Measurements from ENCODE around the gene CGN. TPM values are rescaled to one million over a fixed set of nuclear protein-coding genes. Genes with fewer than 3 reads are reported as not detected.
"Not testable (repeated sequence)": the region's sequence is repeated elsewhere in the genome, so short reads cannot be mapped to it uniquely, and the experiment has no call there.

The CGN gene
- total RNA-seq, 5 donors from 2014 or later (not counting 1 experiment from before 2014, with no cell fraction given): 0.37 to 1.3 (median 0.59) TPM

DNA sequence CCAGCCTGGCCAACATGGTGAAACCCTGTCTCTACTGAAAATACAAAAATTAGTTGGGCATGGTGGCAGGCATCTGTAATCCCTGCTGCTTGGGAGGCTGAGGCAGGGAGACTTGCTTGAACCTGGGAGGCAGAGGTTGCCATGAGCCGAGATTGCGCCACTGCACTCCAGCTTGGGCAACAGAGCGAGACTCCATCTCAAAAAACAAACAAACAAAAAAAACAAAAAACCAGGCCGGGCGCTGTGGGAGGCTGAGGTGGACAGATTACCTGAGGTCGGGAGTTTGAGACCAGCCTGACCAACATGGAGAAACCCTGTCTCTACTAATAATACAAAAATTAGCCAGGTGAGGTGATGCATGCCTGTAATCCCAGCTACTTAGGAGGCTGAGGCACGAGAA is 11.2 kb downstream of the CGN start:
- ChIA-PET POLR2A (interaction anchor here in 1 of 2 donors (0.5 kb wide), 1 partner anchor 19 kb away, joined by 3 read pairs; no protein-coding TSS in a partner anchor), CTCF (interaction anchor here in 1 of 2 donors (0.6 kb wide), 1 partner anchor 174 kb away, joined by 3 read pairs; no protein-coding TSS in a partner anchor)
- H3K27ac Mint-ChIP-seq; H3K27ac ChIP-seq (ENCODE audit: low read length); DNase-seq; H3K9me3 Mint-ChIP-seq; H3K4me3 ChIP-seq (ENCODE audit: control insufficient read depth in 1 of 2, extremely low read depth in 1 of 2, low read length in 1 of 2); H3K36me3 Mint-ChIP-seq; H3K4me1 ChIP-seq (ENCODE audit: control insufficient read depth in 1 of 2, extremely low read depth in 1 of 2, insufficient read depth in 2 of 2, low read length in 2 of 2); H3K36me3 ChIP-seq (ENCODE audit: control insufficient read depth in 2 of 2, extremely low read depth in 1 of 2, insufficient read depth in 1 of 2, low read length in 1 of 2); H3K4me3 Mint-ChIP-seq; ATAC-seq (replicated peaks in 1 of 4); H3K4me1 Mint-ChIP-seq; H3K27me3 ChIP-seq (replicated peaks in 1 of 2; ENCODE audit: control insufficient read depth in 2 of 2, extremely low read depth in 1 of 2, insufficient read depth in 2 of 2, low read length in 1 of 2); H3K27me3 Mint-ChIP-seq; H3K9me3 ChIP-seq: not testable (repeated sequence)
- WGBS (ENCODE audit: insufficient coverage): no CpG with 5 or more reads among the region's 7 CpGs

DNA sequence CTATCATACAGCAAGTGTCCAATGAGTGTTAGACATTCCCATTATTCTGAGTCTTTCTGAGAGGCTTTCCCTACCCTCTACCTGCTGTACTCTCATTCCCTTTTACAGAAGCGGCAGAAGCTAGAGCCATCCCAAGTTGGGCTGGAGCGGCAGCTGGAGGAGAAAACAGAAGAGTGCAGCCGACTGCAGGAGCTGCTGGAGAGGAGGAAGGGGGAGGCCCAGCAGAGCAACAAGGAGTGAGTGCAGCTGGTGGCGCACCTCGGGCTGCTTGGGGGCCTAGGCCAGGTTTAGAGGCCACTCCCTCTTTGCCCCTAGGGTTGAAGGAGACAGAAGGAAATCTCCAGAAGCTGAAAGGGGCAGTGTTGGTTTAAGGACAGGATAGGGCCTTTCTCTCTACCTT is 12.1 kb downstream of the CGN start:
- no peak overlapping the region for H3K27ac Mint-ChIP-seq
- Histone ChIP-seq H3K9me3 (no peaks in the 10 kb centered on the region), H3K27ac (ENCODE audit: low read length) (no peak overlapping the region), H3K27me3 (replicated peaks in 1 of 2; ENCODE audit: control insufficient read depth in 2 of 2, extremely low read depth in 1 of 2, insufficient read depth in 2 of 2, low read length in 1 of 2) (peaks cover 0 to 9% of the 10 kb centered on the region in 2 experiments), H3K36me3 (ENCODE audit: control insufficient read depth in 2 of 2, extremely low read depth in 1 of 2, insufficient read depth in 1 of 2, low read length in 1 of 2) (no peaks in the 10 kb centered on the region), H3K4me3 (ENCODE audit: control insufficient read depth in 1 of 2, extremely low read depth in 1 of 2, low read length in 1 of 2) (no peak overlapping the region), H3K4me1 (ENCODE audit: control insufficient read depth in 1 of 2, extremely low read depth in 1 of 2, insufficient read depth in 2 of 2, low read length in 2 of 2) (no peaks in the 10 kb centered on the region)
- ChIA-PET CTCF (interaction anchor here in 1 of 2 donors (1.1 kb wide), 1 partner anchor 17 kb away, joined by 3 read pairs; no protein-coding TSS in a partner anchor), POLR2A (no interaction called here)
- no peaks in the 10 kb centered on the region for H3K36me3 Mint-ChIP-seq
- no peaks in the 10 kb centered on the region for H3K4me1 Mint-ChIP-seq
- ATAC-seq (replicated peaks in 1 of 4) (no peak), DNase-seq (no peak)
- H3K27me3 Mint-ChIP-seq: no peaks in the 10 kb centered on the region
- H3K4me3 Mint-ChIP-seq: no peak overlapping the region
- H3K9me3 Mint-ChIP-seq: no peaks in the 10 kb centered on the region
- 79% methylated on average over 3 of the region's 5 CpGs for WGBS (ENCODE audit: insufficient coverage)

DNA sequence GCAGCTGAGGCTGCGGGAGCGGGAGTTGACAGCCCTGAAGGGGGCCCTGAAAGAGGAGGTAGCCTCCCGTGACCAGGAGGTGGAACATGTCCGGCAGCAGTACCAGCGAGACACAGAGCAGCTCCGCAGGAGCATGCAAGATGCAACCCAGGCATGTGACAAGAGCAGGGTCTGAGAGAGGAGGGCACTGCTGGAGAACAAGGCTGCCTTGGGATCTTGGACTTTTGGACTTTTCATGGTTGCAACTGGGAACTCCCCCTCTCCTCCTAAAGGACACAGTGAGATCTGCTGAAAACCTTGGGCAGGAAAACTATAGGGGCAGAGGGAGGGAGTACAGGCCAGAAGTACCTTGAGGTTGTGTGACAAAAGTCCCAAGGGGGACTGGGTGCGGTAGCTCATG is 13.5 kb downstream of the CGN start:
- H3K9me3 ChIP-seq: no peaks in the 10 kb centered on the region
- peaks cover 0 to 3% of the 10 kb centered on the region in 2 donors for H3K27me3 Mint-ChIP-seq
- DNase-seq (no peak), ATAC-seq (replicated peaks in 1 of 4) (no peak)
- POLR2A ChIA-PET: no interaction called here
- no peaks in the 10 kb centered on the region for H3K9me3 Mint-ChIP-seq
- H3K36me3 ChIP-seq (ENCODE audit: control insufficient read depth in 2 of 2, extremely low read depth in 1 of 2, insufficient read depth in 1 of 2, low read length in 1 of 2): no peaks in the 10 kb centered on the region
- H3K27me3 ChIP-seq (replicated peaks in 1 of 2; ENCODE audit: control insufficient read depth in 2 of 2, extremely low read depth in 1 of 2, insufficient read depth in 2 of 2, low read length in 1 of 2): peaks cover 0 to 6% of the 10 kb centered on the region in 2 experiments
- H3K4me1 Mint-ChIP-seq: no peaks in the 10 kb centered on the region
- CTCF ChIA-PET: no interaction called here
- no peaks in the 10 kb centered on the region for H3K36me3 Mint-ChIP-seq
- 83% methylated on average over 3 of the region's 7 CpGs for WGBS (ENCODE audit: insufficient coverage)
- H3K27ac Mint-ChIP-seq: no peak overlapping the region
- H3K4me3 Mint-ChIP-seq: no peak overlapping the region
- no peak overlapping the region for H3K4me3 ChIP-seq (ENCODE audit: control insufficient read depth in 1 of 2, extremely low read depth in 1 of 2, low read length in 1 of 2)
- no peak overlapping the region for H3K27ac ChIP-seq (ENCODE audit: low read length)
- H3K4me1 ChIP-seq (ENCODE audit: control insufficient read depth in 1 of 2, extremely low read depth in 1 of 2, insufficient read depth in 2 of 2, low read length in 2 of 2): no peaks in the 10 kb centered on the region

DNA sequence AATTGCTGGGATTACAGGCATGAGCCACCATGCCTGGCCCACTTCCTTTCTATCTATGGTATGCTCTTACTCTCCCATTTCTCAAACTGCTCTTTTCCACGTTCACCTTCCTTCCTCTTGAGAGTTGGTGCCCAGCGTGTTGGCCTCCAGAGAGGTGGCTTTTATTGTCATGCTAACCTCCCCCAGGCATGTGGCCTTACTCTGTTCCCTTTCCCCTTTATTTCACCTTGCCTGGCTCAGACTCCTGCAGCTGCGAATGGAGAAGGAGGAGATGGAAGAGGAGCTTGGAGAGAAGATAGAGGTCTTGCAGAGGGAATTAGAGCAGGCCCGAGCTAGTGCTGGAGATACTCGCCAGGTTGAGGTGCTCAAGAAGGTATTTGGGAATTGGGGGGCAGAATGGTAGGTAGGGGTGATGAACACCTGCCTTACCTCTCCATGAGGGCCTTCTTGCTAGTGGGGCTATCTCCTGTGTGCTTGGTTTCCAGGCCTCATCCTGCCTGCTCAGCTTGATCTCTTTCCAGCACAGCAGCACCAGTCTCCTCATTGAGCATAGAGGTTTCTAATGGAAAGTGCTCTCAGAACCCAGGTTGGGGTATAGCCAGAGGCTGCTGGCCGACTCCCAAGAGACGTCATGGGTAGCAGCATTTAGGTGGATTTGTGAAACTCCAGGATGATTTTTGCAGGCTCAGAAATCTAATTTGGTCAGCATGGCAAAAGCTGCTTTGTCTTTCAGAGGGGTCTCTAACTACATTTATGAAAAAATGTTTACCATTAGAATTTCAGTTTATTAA is 15.7 kb downstream of the CGN start:
- POLR2A ChIA-PET: no interaction called here
- Histone ChIP-seq H3K4me1 (ENCODE audit: control insufficient read depth in 1 of 2, extremely low read depth in 1 of 2, insufficient read depth in 2 of 2, low read length in 2 of 2) (no peaks in the 10 kb centered on the region), H3K9me3 (no peaks in the 10 kb centered on the region), H3K4me3 (ENCODE audit: control insufficient read depth in 1 of 2, extremely low read depth in 1 of 2, low read length in 1 of 2) (no peak overlapping the region), H3K27ac (ENCODE audit: low read length) (no peak overlapping the region), H3K27me3 (replicated peaks in 1 of 2; ENCODE audit: control insufficient read depth in 2 of 2, extremely low read depth in 1 of 2, insufficient read depth in 2 of 2, low read length in 1 of 2) (peaks cover 0 to 9% of the 10 kb centered on the region in 2 experiments), H3K36me3 (ENCODE audit: control insufficient read depth in 2 of 2, extremely low read depth in 1 of 2, insufficient read depth in 1 of 2, low read length in 1 of 2) (no peaks in the 10 kb centered on the region)
- no peak overlapping the region for H3K27ac Mint-ChIP-seq
- no peaks in the 10 kb centered on the region for H3K4me1 Mint-ChIP-seq
- H3K4me3 Mint-ChIP-seq: no peak overlapping the region
- H3K9me3 Mint-ChIP-seq: no peaks in the 10 kb centered on the region
- H3K36me3 Mint-ChIP-seq: no peaks in the 10 kb centered on the region
- WGBS (ENCODE audit: insufficient coverage): 84% methylated on average over 2 of the region's 7 CpGs
- DNase-seq (no peak), ATAC-seq (replicated peaks in 1 of 4) (no peak)
- CTCF ChIA-PET: no interaction called here
- peaks cover 0 to 3% of the 10 kb centered on the region in 2 donors for H3K27me3 Mint-ChIP-seq

DNA sequence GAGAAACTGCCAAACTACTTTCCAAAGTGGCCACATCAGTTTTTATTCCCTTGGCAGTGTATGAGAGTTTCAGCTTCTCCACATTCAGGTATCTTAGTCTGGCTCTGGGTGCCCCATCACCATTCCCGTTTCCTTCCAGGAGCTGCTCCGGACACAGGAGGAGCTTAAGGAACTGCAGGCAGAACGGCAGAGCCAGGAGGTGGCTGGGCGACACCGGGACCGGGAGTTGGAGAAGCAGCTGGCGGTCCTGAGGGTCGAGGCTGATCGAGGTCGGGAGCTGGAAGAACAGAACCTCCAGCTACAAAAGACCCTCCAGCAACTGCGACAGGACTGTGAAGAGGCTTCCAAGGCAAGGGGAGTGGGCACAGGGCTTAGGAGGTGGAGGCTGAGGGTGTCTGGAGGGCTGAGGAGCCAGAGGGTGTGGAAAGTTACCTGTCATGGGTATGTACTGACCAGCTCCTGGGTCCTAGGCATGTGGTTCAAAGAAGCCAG is 18.1 kb downstream of the CGN start:
- no peaks in the 10 kb centered on the region for H3K4me1 Mint-ChIP-seq
- no peak overlapping the region for H3K27ac Mint-ChIP-seq
- 98% methylated on average over 5 of the region's 11 CpGs for WGBS (ENCODE audit: insufficient coverage)
- Histone ChIP-seq H3K9me3 (no peaks in the 10 kb centered on the region), H3K4me3 (ENCODE audit: control insufficient read depth in 1 of 2, extremely low read depth in 1 of 2, low read length in 1 of 2) (no peak overlapping the region), H3K27ac (ENCODE audit: low read length) (no peak overlapping the region), H3K36me3 (ENCODE audit: control insufficient read depth in 2 of 2, extremely low read depth in 1 of 2, insufficient read depth in 1 of 2, low read length in 1 of 2) (no peaks in the 10 kb centered on the region), H3K27me3 (replicated peaks in 1 of 2; ENCODE audit: control insufficient read depth in 2 of 2, extremely low read depth in 1 of 2, insufficient read depth in 2 of 2, low read length in 1 of 2) (peaks cover 0 to 6% of the 10 kb centered on the region in 2 experiments), H3K4me1 (ENCODE audit: control insufficient read depth in 1 of 2, extremely low read depth in 1 of 2, insufficient read depth in 2 of 2, low read length in 2 of 2) (no peaks in the 10 kb centered on the region)
- ChIA-PET POLR2A (interaction anchor here in 1 of 2 donors (0.6 to 0.9 kb wide), 2 partner anchors 12 to 73 kb away, joined by 3 read pairs; no protein-coding TSS in a partner anchor), CTCF (no interaction called here)
- ATAC-seq (replicated peaks in 1 of 4): no peak
- peaks cover 0 to 3% of the 10 kb centered on the region in 2 donors for H3K27me3 Mint-ChIP-seq
- no peak for DNase-seq
- no peak overlapping the region for H3K4me3 Mint-ChIP-seq
- H3K9me3 Mint-ChIP-seq: no peaks in the 10 kb centered on the region
- no peaks in the 10 kb centered on the region for H3K36me3 Mint-ChIP-seq

DNA sequence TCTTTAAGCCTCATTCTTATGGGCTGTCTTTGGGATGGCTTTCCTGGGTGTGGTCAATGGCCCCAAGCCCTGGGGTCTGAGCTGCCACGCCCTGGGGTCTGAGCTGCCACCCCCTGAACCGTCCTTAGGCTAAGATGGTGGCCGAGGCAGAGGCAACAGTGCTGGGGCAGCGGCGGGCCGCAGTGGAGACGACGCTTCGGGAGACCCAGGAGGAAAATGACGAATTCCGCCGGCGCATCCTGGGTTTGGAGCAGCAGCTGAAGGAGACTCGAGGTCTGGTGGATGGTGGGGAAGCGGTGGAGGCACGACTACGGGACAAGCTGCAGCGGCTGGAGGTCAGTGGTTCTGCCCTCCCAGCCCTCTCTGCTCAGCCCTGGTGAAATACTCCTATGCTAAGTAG is 18.6 kb downstream of the CGN start:
- ChIA-PET CTCF (no interaction called here), POLR2A (interaction anchor here in 1 of 2 donors (0.6 kb wide), 1 partner anchor 73 kb away, joined by 3 read pairs; no protein-coding TSS in a partner anchor)
- Mint-ChIP-seq H3K27ac (no peak overlapping the region), H3K27me3 (peaks cover 0 to 3% of the 10 kb centered on the region in 2 donors), H3K9me3 (no peaks in the 10 kb centered on the region), H3K4me1 (no peaks in the 10 kb centered on the region), H3K4me3 (no peak overlapping the region), H3K36me3 (no peaks in the 10 kb centered on the region)
- no peak overlapping the region for H3K27ac ChIP-seq (ENCODE audit: low read length)
- no peaks in the 10 kb centered on the region for H3K36me3 ChIP-seq (ENCODE audit: control insufficient read depth in 2 of 2, extremely low read depth in 1 of 2, insufficient read depth in 1 of 2, low read length in 1 of 2)
- no peaks in the 10 kb centered on the region for H3K9me3 ChIP-seq
- ATAC-seq (replicated peaks in 1 of 4) (no peak), DNase-seq (no peak)
- peaks cover 0 to 6% of the 10 kb centered on the region in 2 experiments for H3K27me3 ChIP-seq (replicated peaks in 1 of 2; ENCODE audit: control insufficient read depth in 2 of 2, extremely low read depth in 1 of 2, insufficient read depth in 2 of 2, low read length in 1 of 2)
- H3K4me3 ChIP-seq (ENCODE audit: control insufficient read depth in 1 of 2, extremely low read depth in 1 of 2, low read length in 1 of 2): no peak overlapping the region
- H3K4me1 ChIP-seq (ENCODE audit: control insufficient read depth in 1 of 2, extremely low read depth in 1 of 2, insufficient read depth in 2 of 2, low read length in 2 of 2): no peaks in the 10 kb centered on the region
- 87% methylated on average over 10 of the region's 18 CpGs for WGBS (ENCODE audit: insufficient coverage)

All from T-cell (primary cell).